GM12864 (cell line): ENCODE data around the gene DIO3.

ENCODE experiments used
- DNase-seq: peaks from one replicate; pipeline ENCODE4 v3.0.0-alpha.2; 2011; ENCODE audit warnings: low read depth
- H3K4me3 ChIP-seq: 2 replicates; pipeline ENCODE4 v1.5.1; 2011; ENCODE audit warnings: mild to moderate bottlenecking, low read depth, low read length, control low read depth
- TF ChIP-seq, protein P1 (sequence below): IDR thresholded peaks from 2 replicates; pipeline ENCODE4 v1.5.1; 2011; ENCODE audit warnings: low read depth, mild to moderate bottlenecking, moderate library complexity, low read length, control low read depth, inconsistent platforms; ENCODE audit errors: missing control alignments

DIO3 gene

DNA sequence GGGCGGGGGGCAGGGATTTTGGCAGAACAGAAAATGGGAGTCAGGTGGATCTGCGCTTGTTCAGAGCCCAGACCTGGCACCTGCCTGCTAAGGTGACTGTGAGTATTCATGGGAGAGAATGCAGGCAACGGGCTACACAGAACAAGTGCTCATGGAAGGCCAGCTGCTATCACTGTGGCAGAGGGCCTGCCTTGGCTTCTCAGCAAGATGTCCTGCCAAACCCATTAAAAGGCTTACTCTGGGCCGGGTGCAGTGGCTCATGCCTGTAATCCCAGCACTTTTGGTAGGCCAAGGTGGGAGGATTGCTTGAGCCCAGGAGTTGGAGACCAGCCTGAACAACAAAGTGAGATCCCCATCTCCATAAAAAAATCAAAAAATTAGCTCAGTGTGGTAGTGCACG is 21.0 kb downstream of the DIO3 start:
- no peak overlapping the region for H3K4me3 ChIP-seq
- TF ChIP-seq, protein P1, sequence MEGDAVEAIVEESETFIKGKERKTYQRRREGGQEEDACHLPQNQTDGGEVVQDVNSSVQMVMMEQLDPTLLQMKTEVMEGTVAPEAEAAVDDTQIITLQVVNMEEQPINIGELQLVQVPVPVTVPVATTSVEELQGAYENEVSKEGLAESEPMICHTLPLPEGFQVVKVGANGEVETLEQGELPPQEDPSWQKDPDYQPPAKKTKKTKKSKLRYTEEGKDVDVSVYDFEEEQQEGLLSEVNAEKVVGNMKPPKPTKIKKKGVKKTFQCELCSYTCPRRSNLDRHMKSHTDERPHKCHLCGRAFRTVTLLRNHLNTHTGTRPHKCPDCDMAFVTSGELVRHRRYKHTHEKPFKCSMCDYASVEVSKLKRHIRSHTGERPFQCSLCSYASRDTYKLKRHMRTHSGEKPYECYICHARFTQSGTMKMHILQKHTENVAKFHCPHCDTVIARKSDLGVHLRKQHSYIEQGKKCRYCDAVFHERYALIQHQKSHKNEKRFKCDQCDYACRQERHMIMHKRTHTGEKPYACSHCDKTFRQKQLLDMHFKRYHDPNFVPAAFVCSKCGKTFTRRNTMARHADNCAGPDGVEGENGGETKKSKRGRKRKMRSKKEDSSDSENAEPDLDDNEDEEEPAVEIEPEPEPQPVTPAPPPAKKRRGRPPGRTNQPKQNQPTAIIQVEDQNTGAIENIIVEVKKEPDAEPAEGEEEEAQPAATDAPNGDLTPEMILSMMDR, result no peak
- no peak for DNase-seq

DNA sequence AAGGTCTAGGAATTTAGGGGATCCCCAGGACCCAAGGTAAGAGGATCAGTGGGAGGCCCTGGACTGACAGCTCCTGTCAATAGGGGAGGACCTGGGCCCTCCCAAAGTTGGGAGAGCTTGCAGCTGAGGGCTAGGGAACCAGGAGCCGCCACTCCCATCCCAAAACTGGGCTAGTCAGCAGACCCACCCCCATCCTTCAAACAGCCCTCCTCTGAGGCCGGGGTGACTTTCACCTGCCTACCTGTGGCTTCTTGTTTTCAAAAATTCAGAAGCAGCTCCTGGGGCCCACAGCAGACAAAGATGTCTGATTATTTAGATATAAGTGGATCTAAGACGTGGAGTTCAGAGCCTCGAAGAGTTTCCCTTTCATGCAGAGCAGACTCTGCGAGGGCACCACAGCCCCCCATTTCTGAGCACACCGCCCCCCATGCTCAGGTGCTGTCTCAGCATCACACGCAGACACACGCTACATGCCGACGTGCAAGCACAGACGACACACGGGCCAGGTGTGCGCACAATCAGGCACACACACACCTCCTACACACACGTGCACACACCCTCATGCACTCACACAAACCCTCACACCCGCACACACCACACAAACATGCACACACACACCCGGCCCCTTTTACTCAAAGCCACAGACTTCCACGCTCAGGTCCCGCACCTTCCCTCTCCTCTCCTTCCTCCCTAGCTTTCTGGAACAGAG is 21.9 kb downstream of the DIO3 start:
- TF ChIP-seq, protein P1, result no peak
- DNase-seq, result no peak
- no peak overlapping the region for H3K4me3 ChIP-seq

GRCh38 chr14:101583715-101584054 is 22.4 kb downstream of the DIO3 start:
- no peak for DNase-seq
- H3K4me3 ChIP-seq, result no peak overlapping the region
- TF ChIP-seq, protein P1, result no peak

- no peak overlapping the region for H3K4me3 ChIP-seq
- TF ChIP-seq, protein P1, result no peak
- DNase-seq, result no peak
Measured at GRCh38 chr14:101584055-101584859, 23.0 kb downstream of the DIO3 start.

GRCh38 chr14:101585211-101585610 is 23.9 kb downstream of the DIO3 start:
- TF ChIP-seq, protein P1, result no peak
- no peak for DNase-seq
- no peak overlapping the region for H3K4me3 ChIP-seq

- TF ChIP-seq, protein P1, result no peak
Measured at GRCh38 chr14:101586531-101587430, 25.5 kb downstream of the DIO3 start.

More at GRCh38 chr14:101586531-101587430, 25.5 kb downstream of the DIO3 start:
- no peak for DNase-seq
- no peak overlapping the region for H3K4me3 ChIP-seq
